Measurements from ENCODE around the gene HPGDS.
"Not testable (repeated sequence)": the region's sequence is repeated elsewhere in the genome, so short reads cannot be mapped to it uniquely, and the experiment has no call there.

HPGDS gene

GRCh38 chr4:94356444-94356843 lies 13.8 kb upstream of the HPGDS start:
- no peak for DNase-seq

- no peak for DNase-seq
Measured at GRCh38 chr4:94354474-94354896, 11.8 kb upstream of the HPGDS start.

- no peak for DNase-seq
Measured at GRCh38 chr4:94352996-94353395, 10.4 kb upstream of the HPGDS start.

- no peak for DNase-seq
Measured at GRCh38 chr4:94352163-94352562, 9.5 kb upstream of the HPGDS start.

GRCh38 chr4:94351319-94351718 lies 8.7 kb upstream of the HPGDS start:
- no peak for DNase-seq

- DNase-seq = no peak
Measured at GRCh38 chr4:94350095-94350494, 7.5 kb upstream of the HPGDS start.

GRCh38 chr4:94349193-94349592 lies 6.6 kb upstream of the HPGDS start:
- DNase-seq = no peak

GRCh38 chr4:94348666-94349065 lies 6.0 kb upstream of the HPGDS start:
- DNase-seq = no peak

GRCh38 chr4:94346541-94346940 lies 3.9 kb upstream of the HPGDS start:
- no peak for DNase-seq

GRCh38 chr4:94345969-94346368 lies 3.3 kb upstream of the HPGDS start:
- DNase-seq = no peak

- no peak for DNase-seq
Measured at GRCh38 chr4:94345266-94345665, 2.6 kb upstream of the HPGDS start.

- no peak for DNase-seq
Measured at GRCh38 chr4:94344457-94344856, 1.8 kb upstream of the HPGDS start.

- no peak for DNase-seq
Measured at GRCh38 chr4:94341481-94342370, 910 bp downstream of the HPGDS start.

- DNase-seq = no peak
Measured at GRCh38 chr4:94339779-94340178, 2.9 kb downstream of the HPGDS start.

- no peak for DNase-seq
Measured at GRCh38 chr4:94338681-94339351, 3.8 kb downstream of the HPGDS start.

- DNase-seq = not testable (repeated sequence)
Measured at GRCh38 chr4:94336791-94337190, 5.8 kb downstream of the HPGDS start.

- DNase-seq = no peak
Measured at GRCh38 chr4:94336303-94336702, 6.3 kb downstream of the HPGDS start.

- DNase-seq = no peak
Measured at GRCh38 chr4:94334962-94335361, 7.7 kb downstream of the HPGDS start.

- no peak for DNase-seq
Measured at GRCh38 chr4:94334476-94334875, 8.2 kb downstream of the HPGDS start.

- no peak for DNase-seq
Measured at GRCh38 chr4:94333866-94334265, 8.8 kb downstream of the HPGDS start.

GRCh38 chr4:94332983-94333590 lies 9.5 kb downstream of the HPGDS start:
- DNase-seq = no peak

GRCh38 chr4:94329933-94330332 lies 12.7 kb downstream of the HPGDS start:
- no peak for DNase-seq

- DNase-seq = no peak
Measured at GRCh38 chr4:94325835-94326234, 16.8 kb downstream of the HPGDS start.

- DNase-seq = not testable (repeated sequence)
Measured at GRCh38 chr4:94319927-94320326, 22.7 kb downstream of the HPGDS start.
